Suppressor macrophage treated with lipopolysaccharide for 4 hours (primary cell): ENCODE data around the gene EME2.

Source experiments
- DNase-seq: peaks from one replicate; pipeline ENCODE4 v3.0.0-alpha.2; 2020

The EME2 gene

GRCh38 chr16:1768061-1768766 lies 4.4 kb upstream of the EME2 start:
- DNase-seq = no peak

- no peak for DNase-seq
Observed at GRCh38 chr16:1768767-1769401, 3.7 kb upstream of the EME2 start.

GRCh38 chr16:1769402-1770300 lies 3.0 kb upstream of the EME2 start:
- no peak for DNase-seq

- peak; percentile 22 for DNase-seq
Observed at GRCh38 chr16:1770328-1771187, 2.1 kb upstream of the EME2 start.

- peak; percentile 67 for DNase-seq
Observed at GRCh38 chr16:1771188-1771863, 1.3 kb upstream of the EME2 start, which contains the start of gene NME3. TSS of gene NME3 (minus strand) at chr16:1771543. CDS start at chr16:1771534, 9 bp downstream.

GRCh38 chr16:1771864-1772361 lies 697 bp upstream of the EME2 start:
- DNase-seq = no peak

- DNase-seq = peak; percentile 91
Observed at GRCh38 chr16:1772908-1773702, 495 bp downstream of the EME2 start, which contains the start of gene MRPS34. TSS of gene MRPS34 (minus strand) at chr16:1773134. CDS start at chr16:1773119, 15 bp downstream.

GRCh38 chr16:1773703-1774447 lies 1.3 kb downstream of the EME2 start:
- peak; percentile 41 for DNase-seq

GRCh38 chr16:1774448-1774780 lies 1.8 kb downstream of the EME2 start:
- DNase-seq = no peak

- DNase-seq = no peak
Observed at GRCh38 chr16:1775006-1775845, 2.6 kb downstream of the EME2 start.

- DNase-seq = no peak
Observed at GRCh38 chr16:1775846-1776671, 3.4 kb downstream of the EME2 start.

GRCh38 chr16:1776672-1776955 lies 4.0 kb downstream of the EME2 start:
- no peak for DNase-seq

GRCh38 chr16:1776991-1777374 lies 4.4 kb downstream of the EME2 start:
- no peak for DNase-seq

- DNase-seq = no peak
Observed at GRCh38 chr16:1777375-1778199, 5.0 kb downstream of the EME2 start.

GRCh38 chr16:1778200-1779179 lies 5.9 kb downstream of the EME2 start:
- DNase-seq = no peak

GRCh38 chr16:1779234-1779701 lies 6.7 kb downstream of the EME2 start:
- no peak for DNase-seq
